B cell (primary cell): ENCODE measurements around the gene CRHR1. TPM values are rescaled to one million over a fixed set of nuclear protein-coding genes. Genes with fewer than 3 reads are reported as not detected.

Source experiments
- ATAC-seq: fragments of 200-7000 bp; cut with Tn5 transposase; one replicate; pipeline ENCODE4 v1.10.0; 2021; ENCODE audit warnings: low read depth, mild to moderate bottlenecking, moderate number of reproducible peaks, moderate library complexity
- CTCF ChIA-PET: fragments of 350-600 bp; sonication (Branson Sonifier 250); formaldehyde crosslinking; loops from one replicate; lab custom pipeline; 2021; ENCODE audit warnings: antibody characterized with exemption, inconsistent platforms; lab: Charles Lee
- POLR2A ChIA-PET: fragments of 350-600 bp; sonication (Branson Sonifier 250); formaldehyde crosslinking; loops from one replicate; lab custom pipeline; 2021; ENCODE audit warnings: antibody characterized with exemption; lab: Charles Lee
- DNase-seq: peaks from one replicate; pipeline ENCODE4 v3.0.0; 2013
- H2AFZ ChIP-seq: 2 replicates; pipeline ENCODE4 v1.6.1; 2012; ENCODE audit warnings: mild to moderate bottlenecking, low read depth, low read length; ENCODE audit not compliant: insufficient read depth, poor library complexity, severe bottlenecking
- H3K27ac ChIP-seq, 2 donors: 1 replicate in 1 of 2; 2 replicates in 1 of 2; pipeline ENCODE4 v1.5.1; 2012 to 2013; ENCODE audit warnings: low read length in 2 of 2, mild to moderate bottlenecking in 2 of 2, moderate library complexity in 1 of 2
- H3K27me3 ChIP-seq, 4 experiments: fragments of 200-600 bp in 1 of 4; sonication (generic) in 1 of 4; replicated peaks in 1 of 4; 1 replicate in 2 of 4; 2 replicates in 2 of 4; pipeline versions ENCODE4 v1.6.1 to v1.7.0; 2013 to 2016; ENCODE audit warnings: low read length in 3 of 4, mild to moderate bottlenecking in 2 of 4, mixed read lengths in 1 of 4, moderate library complexity in 1 of 4; ENCODE audit not compliant: insufficient read depth in 4 of 4, control insufficient read depth in 3 of 4; ENCODE audit errors: control extremely low read depth in 1 of 4
- H3K36me3 ChIP-seq, 2 experiments: replicated peaks in 1 of 2; 1 replicate in 1 of 2; 2 replicates in 1 of 2; pipeline versions ENCODE4 v1.6.1 to v1.7.1; 2013; ENCODE audit warnings: low read length in 1 of 2; ENCODE audit not compliant: insufficient read depth in 2 of 2, control insufficient read depth in 1 of 2; ENCODE audit errors: control extremely low read depth in 1 of 2, extremely low read depth in 1 of 2
- H3K4me1 ChIP-seq, 2 donors: fragments of 200-600 bp in 1 of 2; sonication (generic) in 1 of 2; 1 replicate in 1 of 2; 2 replicates in 1 of 2; pipeline versions ENCODE4 v1.5.1 to v1.6.1; 2013 to 2017; ENCODE audit warnings: low read length in 2 of 2; ENCODE audit not compliant: control insufficient read depth in 2 of 2, insufficient read depth in 2 of 2
- H3K4me2 ChIP-seq: replicated peaks from 2 replicates; pipeline ENCODE3; 2012; ENCODE audit warnings: mild to moderate bottlenecking, low read depth, low read length; ENCODE audit not compliant: poor library complexity, severe bottlenecking
- H3K4me3 ChIP-seq, 5 experiments: fragments of 200-600 bp in 1 of 5; sonication (generic) in 1 of 5; 1 replicate in 3 of 5; 2 replicates in 2 of 5; pipeline versions ENCODE4 v1.5.1 to v1.7.0; 2011 to 2016; ENCODE audit warnings: low read length in 4 of 5, mild to moderate bottlenecking in 4 of 5, low read depth in 2 of 5, control low read depth in 1 of 5, moderate library complexity in 1 of 5; ENCODE audit not compliant: insufficient read depth in 1 of 5; ENCODE audit errors: control extremely low read depth in 1 of 5, extremely low read depth in 1 of 5
- H3K79me2 ChIP-seq: fragments of 200-600 bp; sonication (generic); one replicate; pipeline ENCODE4 v1.6.0; 2016; ENCODE audit warnings: low read length; ENCODE audit not compliant: control insufficient read depth, insufficient read depth
- H3K9ac ChIP-seq: fragments of 200-600 bp; sonication (generic); 2 replicates; pipeline ENCODE4 v1.6.1; 2017; ENCODE audit warnings: mild to moderate bottlenecking, low read length, moderate library complexity
- H3K9me3 ChIP-seq, 3 donors: one replicate each; pipeline versions ENCODE4 v1.6.1 to v1.7.1; 2013; ENCODE audit warnings: low read length in 2 of 3; ENCODE audit not compliant: control insufficient read depth in 2 of 3, insufficient read depth in 1 of 3; ENCODE audit errors: control extremely low read depth in 1 of 3
- H4K20me1 ChIP-seq: 2 replicates; pipeline ENCODE4 v1.6.0; 2012; ENCODE audit warnings: mild to moderate bottlenecking, low read length; ENCODE audit not compliant: insufficient read depth, control insufficient read depth, poor library complexity, severe bottlenecking
- H3K27ac Mint-ChIP-seq: one replicate; pipeline ENCODE4 v1.8.0; 2021; ENCODE audit warnings: mixed read lengths
- H3K27me3 Mint-ChIP-seq: one replicate; pipeline ENCODE4 v1.8.0; 2021; ENCODE audit warnings: mixed read lengths
- H3K4me1 Mint-ChIP-seq: one replicate; pipeline ENCODE4 v1.8.0; 2021; ENCODE audit warnings: mixed read lengths
- H3K4me3 Mint-ChIP-seq: one replicate; pipeline ENCODE4 v1.8.0; 2021; ENCODE audit warnings: mixed read lengths
- H3K9me3 Mint-ChIP-seq: one replicate; pipeline ENCODE4 v1.8.0; 2022; ENCODE audit warnings: mixed read lengths; ENCODE audit not compliant: insufficient read depth
- EZH2 ChIP-seq: IDR thresholded peaks from 2 replicates; pipeline ENCODE4 v1.6.1; 2012; ENCODE audit warnings: borderline replicate concordance, low read depth, mild to moderate bottlenecking, moderate library complexity, low read length; ENCODE audit not compliant: insufficient read depth, poor library complexity, severe bottlenecking
- WGBS: methylation state at CpG from one replicate; pipeline ENCODE4 v1.1.5; 2013; ENCODE audit warnings: missing lambda C conversion rate; ENCODE audit not compliant: insufficient coverage; 5-methylcytosine and 5-hydroxymethylcytosine counted together
- intact Hi-C: fragments of 100-400 bp; cut with micrococcal nuclease; formaldehyde crosslinking; loops from one replicate; pipeline ENCODE4 v1.10.0; 2022
- polyA plus RNA-seq: library from polyadenylated mRNA; depleted of rRNA; stranded (reverse); fragments of >200 nt; gene quantifications from 2 replicates; pipeline ENCODE4 v1.2.3, GENCODE V29; 2012
- total RNA-seq, 2 donors: library from RNA; stranded (reverse); fragments of 120-200 nt in 1 of 2; gene quantifications; 1 replicate in 1 of 2; 2 replicates in 1 of 2; pipeline versions ENCODE4 v1.2.3 to v1.2.4, GENCODE V29; 2013 to 2022
- TF ChIP-seq, protein P1 (sequence below): fragments of 200-600 bp; IDR thresholded peaks from one replicate; pipeline ENCODE4 v1.8.0; 2022; ENCODE audit warnings: antibody characterized with exemption, mild to moderate bottlenecking

The CRHR1 gene
- total and polyA plus RNA-seq, 2 donors (not counting 1 experiment from before 2014, with no cell fraction given) = not detected

DNA sequence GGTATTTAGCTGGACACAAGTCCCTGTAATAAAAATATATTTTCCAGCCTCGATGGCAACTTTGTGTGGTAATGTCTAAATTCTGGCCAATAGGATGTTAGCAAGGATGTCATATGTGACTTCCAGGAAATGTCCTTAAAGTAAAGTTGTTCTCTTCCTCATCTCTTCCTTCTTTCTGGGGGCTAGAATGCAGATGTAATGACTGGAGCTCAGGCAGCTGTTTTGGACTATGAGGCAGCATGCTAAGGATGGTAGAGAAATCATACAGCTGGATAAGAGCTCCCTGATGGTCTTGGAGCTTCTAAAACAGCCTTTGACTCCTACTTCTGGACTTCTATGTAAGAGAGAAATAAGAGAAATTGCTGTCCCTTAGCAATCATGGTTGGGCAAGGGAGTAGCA lies 93.3 kb downstream of the CRHR1 start:
- no peak overlapping the region for H3K4me2 ChIP-seq
- no peaks in the 10 kb centered on the region for H3K4me1 ChIP-seq
- ChIA-PET POLR2A (no interaction called here), CTCF (interaction anchor here (1.5 kb wide), 1 partner anchor 29 kb away, joined by 3 read pairs; no protein-coding TSS in a partner anchor)
- no CpG with 5 or more reads among the region's 1 CpG for WGBS
- no peak overlapping the region for H2AFZ ChIP-seq
- intact Hi-C loops = no loop called here
- no peak for ATAC-seq
- peaks cover 0 to 5% (median 0%) of the 10 kb centered on the region in 3 donors for H3K9me3 ChIP-seq
- peaks cover 0 to 14% (median 1%) of the 10 kb centered on the region in 4 experiments for H3K27me3 ChIP-seq
- H3K9me3 Mint-ChIP-seq = no peaks in the 10 kb centered on the region
- H3K27ac Mint-ChIP-seq = no peak overlapping the region
- peaks cover 1% of the 10 kb centered on the region for H3K4me1 Mint-ChIP-seq
- H3K9ac ChIP-seq = no peak overlapping the region
- no peaks in the 10 kb centered on the region for H3K79me2 ChIP-seq
- H3K4me3 ChIP-seq = no peak overlapping the region
- no peak for DNase-seq
- peaks cover 20% of the 10 kb centered on the region for H3K27me3 Mint-ChIP-seq
- H3K36me3 ChIP-seq = no peaks in the 10 kb centered on the region
- H3K4me3 Mint-ChIP-seq = no peak overlapping the region
- H3K27ac ChIP-seq = no peak overlapping the region
- no peaks in the 10 kb centered on the region for H4K20me1 ChIP-seq
- TF ChIP-seq EZH2 = no peak
- TF ChIP-seq, protein P1, sequence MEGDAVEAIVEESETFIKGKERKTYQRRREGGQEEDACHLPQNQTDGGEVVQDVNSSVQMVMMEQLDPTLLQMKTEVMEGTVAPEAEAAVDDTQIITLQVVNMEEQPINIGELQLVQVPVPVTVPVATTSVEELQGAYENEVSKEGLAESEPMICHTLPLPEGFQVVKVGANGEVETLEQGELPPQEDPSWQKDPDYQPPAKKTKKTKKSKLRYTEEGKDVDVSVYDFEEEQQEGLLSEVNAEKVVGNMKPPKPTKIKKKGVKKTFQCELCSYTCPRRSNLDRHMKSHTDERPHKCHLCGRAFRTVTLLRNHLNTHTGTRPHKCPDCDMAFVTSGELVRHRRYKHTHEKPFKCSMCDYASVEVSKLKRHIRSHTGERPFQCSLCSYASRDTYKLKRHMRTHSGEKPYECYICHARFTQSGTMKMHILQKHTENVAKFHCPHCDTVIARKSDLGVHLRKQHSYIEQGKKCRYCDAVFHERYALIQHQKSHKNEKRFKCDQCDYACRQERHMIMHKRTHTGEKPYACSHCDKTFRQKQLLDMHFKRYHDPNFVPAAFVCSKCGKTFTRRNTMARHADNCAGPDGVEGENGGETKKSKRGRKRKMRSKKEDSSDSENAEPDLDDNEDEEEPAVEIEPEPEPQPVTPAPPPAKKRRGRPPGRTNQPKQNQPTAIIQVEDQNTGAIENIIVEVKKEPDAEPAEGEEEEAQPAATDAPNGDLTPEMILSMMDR = no peak

DNA sequence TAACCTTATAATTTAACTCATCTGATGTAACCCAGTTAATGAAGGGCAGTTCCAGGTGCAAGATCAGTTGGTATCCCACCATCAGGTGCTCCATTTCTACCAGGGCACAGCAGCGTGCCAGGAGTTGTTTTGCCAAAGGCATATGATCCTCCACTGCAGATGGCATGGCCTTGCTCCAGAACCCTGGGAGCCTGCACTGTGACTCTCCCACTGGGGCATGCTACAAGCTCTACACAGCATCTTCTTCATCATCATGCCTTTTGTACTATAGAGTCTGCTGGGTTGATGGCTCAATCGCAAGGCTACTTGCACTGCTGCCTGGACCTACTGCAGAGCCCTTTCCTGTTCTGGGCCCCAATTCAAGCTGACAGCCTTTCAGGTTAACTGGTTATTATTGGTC lies 98.9 kb downstream of the CRHR1 start:
- Histone ChIP-seq H3K36me3 (no peaks in the 10 kb centered on the region), H3K9ac (no peak overlapping the region), H3K4me2 (no peak overlapping the region), H3K4me1 (no peaks in the 10 kb centered on the region), H4K20me1 (no peaks in the 10 kb centered on the region), H3K27me3 (peaks cover 0 to 7% (median 2%) of the 10 kb centered on the region in 4 experiments), H2AFZ (no peak overlapping the region), H3K79me2 (no peaks in the 10 kb centered on the region), H3K27ac (no peak overlapping the region), H3K4me3 (no peak overlapping the region), H3K9me3 (peaks cover 0 to 8% (median 6%) of the 10 kb centered on the region in 3 donors)
- 89% methylated on average over 2 of the region's 2 CpGs for WGBS
- TF ChIP-seq, protein P1 = no peak
- TF ChIP-seq EZH2 = no peak
- no peaks in the 10 kb centered on the region for H3K4me1 Mint-ChIP-seq
- intact Hi-C loops = no loop called here
- H3K4me3 Mint-ChIP-seq = no peak overlapping the region
- no peak overlapping the region for H3K27ac Mint-ChIP-seq
- DNase-seq = no peak
- POLR2A ChIA-PET = no interaction called here
- ATAC-seq = no peak
- H3K9me3 Mint-ChIP-seq = peaks cover 2% of the 10 kb centered on the region
- peaks cover 26% of the 10 kb centered on the region for H3K27me3 Mint-ChIP-seq
- CTCF ChIA-PET = no interaction called here

Other genes starting within 250 kb of the CRHR1 start
- not detected in 2 replicates for gene SPPL2C, start 60.6 kb downstream of the CRHR1 start, total RNA-seq
- gene SPPL2C, start 60.6 kb downstream of the CRHR1 start, polyA plus RNA-seq = not detected in 2 replicates
- gene MAPT, start 110.2 kb downstream of the CRHR1 start, total RNA-seq = 0.19 and 0.20 TPM in 2 replicates
- gene MAPT, start 110.2 kb downstream of the CRHR1 start, polyA plus RNA-seq = 0.13 and 0.27 TPM in 2 replicates
- gene STH, start 214.9 kb downstream of the CRHR1 start, total RNA-seq = not detected in 2 replicates
- gene STH, start 214.9 kb downstream of the CRHR1 start, polyA plus RNA-seq = not detected in 2 replicates